DOHH2 (cell line): Measurements from ENCODE around the gene C16orf54.
A peak's percentile ranks its signal among the peaks of the same experiment; 100 is the strongest.

Source experiments
- H3F3A ChIP-seq: fragments of 200-600 bp; sonication (generic), shearing (Covaris generic); 2 replicates; pipeline ENCODE4 v1.6.0; 2016; ENCODE audit warnings: antibody characterized with exemption, mild to moderate bottlenecking; ENCODE audit not compliant: control insufficient read depth, insufficient read depth
- H3K27ac ChIP-seq: fragments of 200-600 bp; sonication (generic); 2 replicates; pipeline ENCODE4 v1.5.1; 2014; ENCODE audit warnings: low read depth, mild to moderate bottlenecking, low read length, moderate library complexity
- H3K27me3 ChIP-seq: fragments of 200-600 bp; sonication (generic); 2 replicates; pipeline ENCODE4 v1.6.1; 2014; ENCODE audit warnings: mild to moderate bottlenecking, low read length, mixed read lengths; ENCODE audit not compliant: control insufficient read depth
- H3K36me3 ChIP-seq: fragments of 200-600 bp; sonication (generic); 2 replicates; pipeline ENCODE4 v1.6.1; 2014; ENCODE audit warnings: mild to moderate bottlenecking, low read length, moderate library complexity, mixed read lengths; ENCODE audit not compliant: control insufficient read depth
- H3K4me1 ChIP-seq: fragments of 200-600 bp; sonication (generic); 2 replicates; pipeline ENCODE4 v1.6.1; 2014; ENCODE audit warnings: mild to moderate bottlenecking, low read length, mixed read lengths; ENCODE audit not compliant: control insufficient read depth
- H3K4me2 ChIP-seq: fragments of 200-600 bp; sonication (generic); 2 replicates; pipeline ENCODE4 v1.6.0; 2014; ENCODE audit warnings: mild to moderate bottlenecking, low read length, moderate library complexity
- H3K4me3 ChIP-seq: fragments of 200-600 bp; sonication (generic); 2 replicates; pipeline ENCODE4 v1.5.1; 2014; ENCODE audit warnings: mild to moderate bottlenecking, low read length, mixed read lengths
- H3K79me2 ChIP-seq: fragments of 200-600 bp; sonication (generic); 2 replicates; pipeline ENCODE4 v1.6.1; 2014; ENCODE audit warnings: mild to moderate bottlenecking, low read length, mixed read lengths; ENCODE audit not compliant: control insufficient read depth
- H3K9me2 ChIP-seq: fragments of 200-600 bp; sonication (generic); replicated peaks from 2 replicates; pipeline ENCODE4 v1.6.1; 2014; ENCODE audit warnings: mild to moderate bottlenecking, low read length, mixed read lengths; ENCODE audit not compliant: control insufficient read depth
- H3K9me3 ChIP-seq: fragments of 200-600 bp; sonication (generic); 2 replicates; pipeline ENCODE4 v1.6.1; 2014; ENCODE audit warnings: antibody characterized with exemption, low read length, mixed read lengths; ENCODE audit not compliant: control insufficient read depth, insufficient read depth
- H4K20me1 ChIP-seq: fragments of 200-600 bp; sonication (generic); 2 replicates; pipeline ENCODE4 v1.6.0; 2014; ENCODE audit warnings: low read depth, mild to moderate bottlenecking, antibody characterized with exemption, low read length, moderate library complexity; ENCODE audit not compliant: control insufficient read depth, insufficient read depth
- EZH2phosphoT487 ChIP-seq: fragments of 200-600 bp; sonication (generic); IDR thresholded peaks from 2 replicates; pipeline ENCODE4 v1.6.1; 2017; ENCODE audit warnings: borderline replicate concordance, mild to moderate bottlenecking, antibody characterized with exemption, low read length, moderate library complexity, mixed read lengths
- TF ChIP-seq, protein P1 (sequence below): fragments of 200-600 bp; sonication (generic); IDR thresholded peaks from one replicate; pipeline ENCODE4 v1.5.1; 2014; ENCODE audit warnings: antibody characterized with exemption, mild to moderate bottlenecking, low read depth, low read length; ENCODE audit not compliant: poor library complexity, severe bottlenecking

The C16orf54 gene

DNA sequence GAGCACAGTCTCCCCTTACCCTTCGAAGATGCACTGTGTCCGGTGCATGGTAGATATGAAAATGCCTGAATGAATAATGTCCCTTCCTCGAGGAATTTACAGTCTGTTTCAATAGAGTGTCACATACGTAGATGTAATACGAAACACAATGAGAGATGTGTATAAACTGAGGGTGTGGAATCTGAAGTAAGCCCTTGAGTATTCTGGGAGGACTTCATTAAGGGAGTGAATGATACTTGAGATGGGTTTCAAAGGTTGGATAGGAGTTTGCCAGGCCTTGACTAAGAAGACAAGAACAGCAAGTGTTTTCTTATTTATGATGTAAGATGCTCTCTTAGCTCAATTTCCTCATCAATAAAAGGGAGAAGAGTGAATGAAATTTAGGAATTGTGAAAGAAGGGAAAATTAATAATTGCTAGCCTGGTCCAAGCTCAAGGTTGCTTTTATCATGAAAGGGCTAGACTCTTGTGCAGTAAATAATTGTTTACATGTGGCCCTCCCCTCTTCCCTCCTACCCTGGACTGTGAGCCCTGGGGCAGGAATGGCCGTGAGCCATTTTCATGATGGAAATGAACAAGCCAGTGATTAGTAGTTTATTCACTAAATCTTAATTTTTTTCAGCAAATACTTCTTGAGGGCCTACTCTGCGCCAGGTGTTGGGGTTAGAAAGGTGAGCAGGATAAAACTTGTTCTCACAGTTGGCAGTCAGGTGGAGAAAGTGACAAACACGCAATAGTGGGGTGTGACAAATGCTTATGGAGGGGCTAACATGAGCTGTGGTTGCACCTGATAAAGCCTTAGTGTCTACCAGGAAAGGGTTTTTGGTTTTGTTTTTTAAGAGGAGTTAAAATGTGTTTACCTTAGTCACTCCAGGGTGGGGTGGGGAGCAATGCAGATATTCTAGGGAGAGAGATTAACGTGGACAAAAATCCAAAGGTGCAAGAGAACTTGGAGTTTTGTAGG lies 46.3 kb upstream of the C16orf54 start:
- H3K9me3 ChIP-seq, result no peaks in the 10 kb centered on the region
- no peaks in the 10 kb centered on the region for H3K9me2 ChIP-seq
- H3K27me3 ChIP-seq, result no peaks in the 10 kb centered on the region
- peaks cover 22% of the 10 kb centered on the region; the same call in 1 of the 2 replicates for H4K20me1 ChIP-seq
- peak overlapping the region; percentile 61 for H3K27ac ChIP-seq
- TF ChIP-seq, protein P1, sequence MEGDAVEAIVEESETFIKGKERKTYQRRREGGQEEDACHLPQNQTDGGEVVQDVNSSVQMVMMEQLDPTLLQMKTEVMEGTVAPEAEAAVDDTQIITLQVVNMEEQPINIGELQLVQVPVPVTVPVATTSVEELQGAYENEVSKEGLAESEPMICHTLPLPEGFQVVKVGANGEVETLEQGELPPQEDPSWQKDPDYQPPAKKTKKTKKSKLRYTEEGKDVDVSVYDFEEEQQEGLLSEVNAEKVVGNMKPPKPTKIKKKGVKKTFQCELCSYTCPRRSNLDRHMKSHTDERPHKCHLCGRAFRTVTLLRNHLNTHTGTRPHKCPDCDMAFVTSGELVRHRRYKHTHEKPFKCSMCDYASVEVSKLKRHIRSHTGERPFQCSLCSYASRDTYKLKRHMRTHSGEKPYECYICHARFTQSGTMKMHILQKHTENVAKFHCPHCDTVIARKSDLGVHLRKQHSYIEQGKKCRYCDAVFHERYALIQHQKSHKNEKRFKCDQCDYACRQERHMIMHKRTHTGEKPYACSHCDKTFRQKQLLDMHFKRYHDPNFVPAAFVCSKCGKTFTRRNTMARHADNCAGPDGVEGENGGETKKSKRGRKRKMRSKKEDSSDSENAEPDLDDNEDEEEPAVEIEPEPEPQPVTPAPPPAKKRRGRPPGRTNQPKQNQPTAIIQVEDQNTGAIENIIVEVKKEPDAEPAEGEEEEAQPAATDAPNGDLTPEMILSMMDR, result no peak
- no peak for TF ChIP-seq EZH2phosphoT487
- H3K4me3 ChIP-seq, result peak overlapping the region; percentile 91
- H3K4me1 ChIP-seq, result peaks cover 33% of the 10 kb centered on the region
- H3F3A ChIP-seq, result no peaks in the 10 kb centered on the region; the same call in 1 of the 2 replicates
- peaks cover 65% of the 10 kb centered on the region for H3K36me3 ChIP-seq
- peaks cover 66% of the 10 kb centered on the region for H3K79me2 ChIP-seq
- peak overlapping the region; percentile 87 for H3K4me2 ChIP-seq

DNA sequence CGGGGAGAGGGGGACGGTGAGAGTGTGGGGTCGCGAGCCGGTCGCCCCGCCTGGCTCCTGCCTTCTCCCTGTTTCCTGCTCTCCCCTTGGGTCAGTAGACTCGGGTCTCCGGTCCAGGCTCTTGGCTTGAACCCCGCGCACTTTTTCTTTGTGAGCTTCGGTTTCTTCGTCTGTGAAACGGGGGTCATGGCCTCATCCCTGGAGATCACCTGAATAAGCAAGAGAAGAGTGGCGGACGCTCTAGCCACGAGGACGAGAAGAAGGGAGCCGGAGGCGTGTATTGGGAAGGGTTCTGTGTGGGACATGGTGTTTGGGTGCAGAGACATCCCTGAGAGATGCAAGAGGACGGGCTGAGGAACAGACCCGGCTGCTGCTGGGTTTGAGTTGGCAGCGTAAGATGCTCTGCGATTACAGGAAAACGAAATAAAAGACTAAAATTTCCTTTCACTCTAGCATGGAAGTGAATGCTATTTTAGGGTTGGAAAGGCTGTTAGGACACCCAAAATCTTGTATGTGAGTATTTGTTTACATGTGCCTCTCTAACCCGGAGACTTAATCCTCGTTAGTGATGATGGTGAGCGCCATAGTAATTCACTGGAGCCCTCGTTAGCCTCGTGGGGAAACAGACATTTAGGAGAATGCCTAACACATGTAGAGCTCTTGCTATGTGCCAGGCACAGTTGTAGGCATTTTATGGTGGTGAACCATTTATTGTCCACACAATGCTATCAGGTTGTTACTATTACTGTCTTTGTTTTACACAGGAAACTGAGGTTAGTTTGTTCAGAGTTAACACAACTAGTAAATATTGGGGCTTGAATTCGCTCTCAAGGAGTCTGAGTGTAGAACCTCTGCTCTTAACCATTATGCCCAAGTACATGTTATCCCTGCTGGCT lies 45.4 kb upstream of the C16orf54 start:
- peak overlapping the region; percentile 87 for H3K4me2 ChIP-seq
- peak overlapping the region; percentile 91 for H3K4me3 ChIP-seq
- H4K20me1 ChIP-seq, result peaks cover 19% of the 10 kb centered on the region; the same call in 1 of the 2 replicates
- no peaks in the 10 kb centered on the region for H3K9me2 ChIP-seq
- H3F3A ChIP-seq, result no peaks in the 10 kb centered on the region; the same call in 1 of the 2 replicates
- H3K4me1 ChIP-seq, result peaks cover 33% of the 10 kb centered on the region
- H3K36me3 ChIP-seq, result peaks cover 55% of the 10 kb centered on the region
- no peaks in the 10 kb centered on the region for H3K9me3 ChIP-seq
- peak overlapping the region; percentile 61 for H3K27ac ChIP-seq
- no peak for TF ChIP-seq EZH2phosphoT487
- TF ChIP-seq, protein P1, result no peak
- H3K79me2 ChIP-seq, result peaks cover 57% of the 10 kb centered on the region
- no peaks in the 10 kb centered on the region for H3K27me3 ChIP-seq

DNA sequence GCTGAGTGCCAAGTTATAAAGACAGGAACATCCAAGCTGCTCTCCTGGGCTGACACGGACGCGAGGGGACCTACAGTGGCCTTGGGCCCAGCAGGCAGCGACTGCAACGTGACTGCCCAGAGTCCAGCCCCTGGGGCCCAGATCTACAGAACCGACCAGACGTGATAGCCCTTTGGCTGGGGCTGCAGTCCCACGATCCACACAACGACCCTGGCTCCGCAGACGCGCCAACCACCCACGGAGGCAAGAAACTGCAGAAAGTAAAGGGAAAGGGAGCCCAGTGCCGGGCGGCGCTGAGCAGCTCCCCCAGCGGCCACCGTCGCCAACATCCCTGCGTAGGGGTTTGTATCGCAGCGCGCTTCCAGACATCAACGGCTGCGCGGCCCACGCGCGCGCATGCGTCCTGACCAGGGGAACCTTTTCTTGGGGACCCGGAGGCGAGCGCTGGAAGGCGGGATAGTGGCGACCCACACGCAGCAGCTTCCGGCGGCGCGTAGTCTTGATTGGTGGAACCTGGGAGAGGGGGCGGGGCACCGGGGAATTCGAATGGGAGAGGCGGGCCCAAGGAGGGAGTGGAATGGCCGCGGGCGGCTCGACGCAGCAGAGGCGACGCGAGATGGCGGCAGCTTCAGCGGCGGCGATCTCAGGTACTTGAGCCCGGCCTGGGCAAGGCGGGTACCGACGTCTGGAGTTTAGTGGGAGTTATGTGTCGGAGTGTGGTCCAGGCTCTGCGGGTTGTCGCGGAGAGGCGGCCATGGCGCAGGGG lies 44.6 kb upstream of the C16orf54 start, which contains the start of gene KIF22:
KIF22 (plus strand) TSS at position 569 of the 766 bp plus-strand sequence; CDS start at position 578, 9 bp downstream.
- H3K9me2 ChIP-seq, result no peaks in the 10 kb centered on the region
- no peaks in the 10 kb centered on the region; the same call in 1 of the 2 replicates for H3F3A ChIP-seq
- peak within 1 kb of the TSS; percentile 61 for H3K27ac ChIP-seq
- H3K4me3 ChIP-seq, result peak within 1 kb of the TSS; percentile 91
- TF ChIP-seq, protein P1, result peak; percentile 76
- no peak for TF ChIP-seq EZH2phosphoT487
- no peaks in the 10 kb centered on the region for H3K9me3 ChIP-seq
- H3K27me3 ChIP-seq, result no peaks in the 10 kb centered on the region
- peaks cover 48% of the 10 kb centered on the region for H3K79me2 ChIP-seq
- H3K36me3 ChIP-seq, result peaks cover 47% of the 10 kb centered on the region
- peak within 1 kb of the TSS; percentile 89 for H3K4me2 ChIP-seq
- H3K4me1 ChIP-seq, result peaks cover 33% of the 10 kb centered on the region
- H4K20me1 ChIP-seq, result peaks cover 19% of the 10 kb centered on the region; the same call in 1 of the 2 replicates
